Nephron (organoid): ENCODE results near the gene GAST.

Experiments
- H3K27ac Mint-ChIP-seq, 3 experiments: 2 replicates each; pipeline ENCODE4 v1.8.0; 2020; ENCODE audit warnings: mixed read lengths in 3 of 3, mild to moderate bottlenecking in 2 of 3, moderate library complexity in 1 of 3
- H3K27me3 Mint-ChIP-seq: 2 replicates; pipeline ENCODE4 v1.8.0; 2021; ENCODE audit warnings: low read depth, mild to moderate bottlenecking, moderate library complexity, mixed read lengths
- H3K36me3 Mint-ChIP-seq: 2 replicates; pipeline ENCODE4 v1.8.0; 2020; ENCODE audit warnings: low read depth, mixed read lengths
- H3K4me1 Mint-ChIP-seq: 2 replicates; pipeline ENCODE4 v1.8.0; 2020; ENCODE audit warnings: mixed read lengths
- H3K4me3 Mint-ChIP-seq, 3 experiments: 2 replicates each; pipeline ENCODE4 v1.8.0; 2020; ENCODE audit warnings: mild to moderate bottlenecking in 3 of 3, mixed read lengths in 3 of 3, moderate library complexity in 2 of 3
- H3K9me3 Mint-ChIP-seq: 2 replicates; pipeline ENCODE4 v1.8.0; 2020; ENCODE audit warnings: mixed read lengths
- CTCF ChIP-seq, 3 experiments: fragments of 200-600 bp; sonication (generic); IDR thresholded peaks; one replicate each; pipeline ENCODE4 v1.5.0; 2021; ENCODE audit warnings: antibody characterized with exemption in 3 of 3; ENCODE audit not compliant: unreplicated experiment in 3 of 3

The GAST gene

DNA sequence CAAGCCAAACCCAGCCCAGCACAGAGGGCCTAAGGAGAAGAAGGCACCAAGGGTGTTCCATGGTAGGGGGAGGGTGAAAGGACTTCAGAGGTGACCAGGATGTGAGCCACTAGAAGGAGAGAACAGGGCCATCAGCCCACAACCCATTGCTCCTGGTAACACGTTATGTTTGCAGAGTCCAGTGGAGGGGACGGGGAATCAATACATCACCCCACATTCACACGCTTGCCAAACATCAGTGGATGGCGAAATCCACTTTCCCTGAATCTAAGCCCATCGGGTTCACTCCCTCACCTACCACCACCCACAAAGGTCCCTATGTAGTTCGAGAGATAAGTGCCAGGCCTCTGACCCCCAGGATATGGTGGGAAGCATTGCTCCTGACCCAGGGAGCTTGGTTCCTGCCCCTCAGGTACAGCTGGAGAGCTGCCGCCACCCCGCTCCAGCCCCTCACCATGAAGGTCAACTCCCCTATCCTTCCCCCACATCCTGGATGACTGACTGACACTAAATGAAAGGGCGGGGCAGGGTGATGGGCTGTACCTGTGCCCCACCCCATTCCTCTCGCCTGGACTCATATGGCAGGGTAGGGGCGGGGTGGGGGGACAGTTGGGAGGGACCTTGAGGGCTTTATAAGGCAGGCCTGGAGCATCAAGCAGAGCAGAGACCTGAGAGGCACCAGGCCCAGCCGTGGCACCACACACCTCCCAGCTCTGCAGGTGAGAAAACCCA is at the start of gene GAST:
Gene GAST (plus strand): TSS at position 663 of the 732 bp plus-strand sequence. CDS start 3,106 bp downstream, outside the sequence.
- H3K4me3 Mint-ChIP-seq = no peak within 1 kb of the TSS
- no peaks in the 10 kb centered on the region for H3K9me3 Mint-ChIP-seq
- no peak within 1 kb of the TSS for H3K27ac Mint-ChIP-seq
- peaks cover 16% of the 10 kb centered on the region for H3K27me3 Mint-ChIP-seq
- no peaks in the 10 kb centered on the region for H3K36me3 Mint-ChIP-seq
- TF ChIP-seq CTCF (IDR thresholded peaks at IDR 0.05; ENCODE audit: unreplicated experiment in 3 of 3) = no peak
- H3K4me1 Mint-ChIP-seq = no peaks in the 10 kb centered on the region

DNA sequence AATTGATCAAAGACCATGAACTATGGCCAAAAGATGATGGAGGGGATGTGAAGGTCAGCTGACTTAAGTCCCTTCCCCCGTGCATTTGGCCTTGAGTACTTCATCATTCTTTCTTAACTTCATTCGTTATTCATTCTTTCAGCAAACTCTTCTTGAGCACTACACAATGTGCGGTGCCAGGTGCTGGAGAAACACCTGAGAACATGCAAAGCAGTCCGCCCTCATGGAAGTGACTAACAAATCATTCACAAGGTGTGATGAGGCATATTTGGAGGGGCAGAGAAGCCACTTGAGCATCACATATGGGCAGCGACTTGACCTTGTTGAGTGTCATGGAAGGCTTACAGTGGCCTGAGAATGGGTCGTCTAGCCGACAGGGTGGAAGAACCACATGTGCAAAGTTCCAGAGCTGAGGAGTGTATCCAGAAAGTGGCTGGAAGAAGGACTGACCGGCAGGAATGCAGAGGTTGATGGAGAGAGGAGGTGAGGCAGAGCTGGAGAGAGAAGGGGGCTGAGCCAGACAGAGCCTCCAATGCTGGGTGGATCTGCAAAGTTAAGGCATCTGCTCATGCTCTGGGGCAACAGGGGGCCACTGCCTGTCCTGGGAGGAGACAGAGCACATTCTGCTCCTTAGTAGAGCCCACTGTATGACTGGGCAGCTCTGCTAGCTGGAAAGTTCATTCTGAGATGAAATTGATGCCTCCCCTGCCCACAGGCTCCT is 48.5 kb upstream of the GAST start:
- Mint-ChIP-seq H3K9me3 (no peaks in the 10 kb centered on the region), H3K27me3 (peaks cover 19% of the 10 kb centered on the region), H3K4me1 (peaks cover 29% of the 10 kb centered on the region), H3K4me3 (peak overlapping the region; percentile 51 to 68 (median 55)), H3K36me3 (no peaks in the 10 kb centered on the region), H3K27ac (peak overlapping the region in 1 of 3 experiments; percentile 19)
- TF ChIP-seq CTCF (IDR thresholded peaks at IDR 0.05; ENCODE audit: unreplicated experiment in 3 of 3) = no peak

- TF ChIP-seq CTCF (IDR thresholded peaks at IDR 0.05; ENCODE audit: unreplicated experiment in 3 of 3) = no peak
- H3K4me3 Mint-ChIP-seq = peak overlapping the region in 1 of 3 experiments; percentile 23
- H3K27ac Mint-ChIP-seq = no peak overlapping the region
- no peaks in the 10 kb centered on the region for H3K36me3 Mint-ChIP-seq
- peaks cover 29% of the 10 kb centered on the region for H3K4me1 Mint-ChIP-seq
- H3K27me3 Mint-ChIP-seq = peaks cover 18% of the 10 kb centered on the region
- H3K9me3 Mint-ChIP-seq = no peaks in the 10 kb centered on the region
Measured at GRCh38 chr17:41664172-41664457, 48.0 kb upstream of the GAST start.

DNA sequence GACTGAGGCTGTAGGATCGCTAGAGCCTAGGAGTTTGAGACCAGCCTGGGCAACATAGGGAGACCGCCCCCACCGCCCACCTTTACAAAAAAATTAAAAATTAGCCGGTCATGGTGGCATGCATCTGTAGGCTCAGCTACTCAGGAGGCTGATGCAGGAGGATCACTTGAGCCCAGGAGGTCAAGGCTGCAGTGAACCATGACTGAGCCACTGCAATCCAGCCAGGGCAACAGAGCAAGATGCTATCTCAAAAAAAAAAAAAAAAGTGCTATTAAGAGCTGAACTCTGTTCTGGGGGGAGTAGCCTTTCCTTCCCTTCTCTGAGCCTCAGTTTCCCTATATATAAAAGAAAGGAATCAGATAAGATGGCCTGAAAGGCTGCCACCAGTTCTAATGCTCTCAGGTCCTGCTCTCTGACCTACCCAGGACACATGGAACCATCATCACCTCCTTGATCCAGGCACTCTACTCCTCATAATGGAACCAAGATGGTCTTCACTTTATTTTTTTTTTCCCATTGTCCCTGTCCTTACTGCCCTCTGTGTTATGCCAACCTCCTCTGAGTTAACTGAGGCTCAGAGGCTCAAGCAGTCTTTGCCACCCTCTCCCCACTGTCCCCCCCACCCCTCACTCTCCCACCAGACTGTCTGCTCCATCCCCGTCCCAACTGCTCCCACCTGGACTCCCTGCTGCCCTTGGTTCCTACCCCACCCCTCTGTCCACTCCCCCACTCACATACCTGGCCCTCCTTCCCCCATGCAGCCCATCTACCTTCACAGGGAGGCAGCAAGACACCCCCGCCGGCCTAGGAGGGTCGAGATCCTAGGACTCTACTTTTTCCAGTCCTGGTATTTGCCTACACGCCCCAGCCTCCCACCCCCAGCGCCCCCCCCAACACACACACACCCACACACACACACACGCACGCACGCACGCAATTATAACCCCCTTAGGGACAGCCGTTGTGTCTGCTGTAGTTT is 47.3 kb upstream of the GAST start:
- H3K27ac Mint-ChIP-seq = peak overlapping the region in 1 of 3 experiments; percentile 86
- no peaks in the 10 kb centered on the region for H3K36me3 Mint-ChIP-seq
- peak overlapping the region in 2 of 3 experiments; percentile 48 to 84 for H3K4me3 Mint-ChIP-seq
- H3K27me3 Mint-ChIP-seq = peaks cover 13% of the 10 kb centered on the region
- H3K9me3 Mint-ChIP-seq = no peaks in the 10 kb centered on the region
- no peak for TF ChIP-seq CTCF (IDR thresholded peaks at IDR 0.05; ENCODE audit: unreplicated experiment in 3 of 3)
- H3K4me1 Mint-ChIP-seq = peaks cover 22% of the 10 kb centered on the region

- Mint-ChIP-seq H3K36me3 (no peaks in the 10 kb centered on the region), H3K27me3 (peaks cover 13% of the 10 kb centered on the region), H3K4me3 (peak overlapping the region; percentile 81 to 84 (median 83)), H3K4me1 (peaks cover 19% of the 10 kb centered on the region), H3K9me3 (no peaks in the 10 kb centered on the region), H3K27ac (peak overlapping the region; percentile 78 to 88 (median 86))
- TF ChIP-seq CTCF (IDR thresholded peaks at IDR 0.05; ENCODE audit: unreplicated experiment in 3 of 3) = peak; percentile 95 to 98 (median 96)
Measured at GRCh38 chr17:41665566-41666236, 46.4 kb upstream of the GAST start.
